Stomach (tissue), 9 donors: Measurements from ENCODE around the gene ENAH. TPM values are rescaled to one million over a fixed set of nuclear protein-coding genes. Genes with fewer than 3 reads are reported as not detected.

Experiments used
- DNase-seq, 2 donors: peaks; one replicate each; pipeline versions ENCODE4 v3.0.0 to v3.0.0-alpha.2; 2013 to 2019
- H3K27ac ChIP-seq, 5 donors: fragments of 200-600 bp in 4 of 5; sonication (generic) in 4 of 5; one replicate each; pipeline ENCODE4 v1.5.1; 2013 to 2019; ENCODE audit warnings: mild to moderate bottlenecking in 1 of 5, moderate library complexity in 1 of 5
- H3K27me3 ChIP-seq, 3 donors: fragments of 200-600 bp; sonication (generic); one replicate each; pipeline ENCODE4 v1.5.1; 2017 to 2019; ENCODE audit warnings: mixed run types in 1 of 3
- H3K36me3 ChIP-seq, 4 donors: fragments of 200-600 bp; sonication (generic); 1 replicate in 3 of 4; 2 replicates in 1 of 4; pipeline ENCODE4 v1.5.1; 2016 to 2019
- H3K4me1 ChIP-seq, 4 donors: fragments of 200-600 bp; sonication (generic); one replicate each; pipeline ENCODE4 v1.5.1; 2016 to 2019
- H3K4me3 ChIP-seq, 4 donors: fragments of 200-600 bp; sonication (generic) in 3 of 4; one replicate each; pipeline ENCODE4 v1.5.1; 2016 to 2019; ENCODE audit warnings: mild to moderate bottlenecking in 1 of 4
- H3K9me3 ChIP-seq, 4 donors: fragments of 200-600 bp; sonication (generic); one replicate each; pipeline ENCODE4 v1.5.1; 2016 to 2019
- CTCF ChIP-seq, 7 experiments: fragments of 450-650 bp in 4 of 7; fragments of 200-600 bp in 3 of 7; sonication (generic) in 3 of 7; IDR thresholded peaks; one replicate each; pipeline ENCODE4 v1.5.1; 2016 to 2019; ENCODE audit warnings: antibody characterized with exemption in 7 of 7, control low read depth in 2 of 7, mild to moderate bottlenecking in 1 of 7
- EP300 ChIP-seq: sonication (generic); formaldehyde crosslinking; IDR thresholded peaks from one replicate; pipeline ENCODE4 v1.6.1; 2017; ENCODE audit warnings: antibody characterized with exemption
- POLR2A ChIP-seq, 4 donors: fragments of 450-650 bp; IDR thresholded peaks; one replicate each; pipeline ENCODE4 v1.6.1; 2016; ENCODE audit warnings: antibody characterized with exemption in 4 of 4, control low read depth in 2 of 4, mild to moderate bottlenecking in 1 of 4, moderate library complexity in 1 of 4
- POLR2AphosphoS5 ChIP-seq, 3 donors: sonication (generic); formaldehyde crosslinking; IDR thresholded peaks; one replicate each; pipeline ENCODE4 v1.6.1; 2016; ENCODE audit warnings: antibody characterized with exemption in 3 of 3
- WGBS, 5 donors: extraction: QIAGEN DNeasy Blood & Tissue Kit in 3 of 5; methylation state at CpG; one replicate each; pipeline versions ENCODE4 v1.1.5 to v1.1.7; 2013 to 2018; 5-methylcytosine and 5-hydroxymethylcytosine counted together
- intact Hi-C: fragments of 100-400 bp; cut with DNase I; formaldehyde crosslinking; loops from one replicate; pipeline ENCODE4 v1.15.1; 2023; ENCODE audit warnings: low total_unique reads
- polyA plus RNA-seq, 3 donors: library from polyadenylated mRNA; stranded (reverse); fragments of 200-250 nt; gene quantifications; one replicate each; pipeline ENCODE4 v1.2.3, GENCODE V29; 2013
- total RNA-seq, 5 donors: library from RNA; depleted of rRNA; stranded (reverse); fragments of >200 nt; gene quantifications; one replicate each; pipeline versions ENCODE4 v1.1.0 to v1.2.3, GENCODE V29; 2014 to 2016
- donor health status: healthy with polysubstance abuse.
- donor health status: Bipolar disorder and iron deficiency.
- donor health status: healthy.

The ENAH gene
- total and polyA plus RNA-seq, 8 donors: 8.5 to 186 (median 110) TPM

- whole genome bisulfite sequencing, 5 donors: 81 to 91% (median 84%) methylated on average over 15 to 29 of the region's 29 CpGs
- DNase-seq: no peak
Observed at GRCh38 chr1:225471453-225472301, 181.2 kb downstream of the ENAH start.

GRCh38 chr1:225471109-225471452 is 181.8 kb downstream of the ENAH start:
- H3K4me1 ChIP-seq: peaks cover 5 to 30% (median 12%) of the 10 kb centered on the region in 4 donors

More at GRCh38 chr1:225471453-225472301, 181.2 kb downstream of the ENAH start:
- no peak overlapping the region for H3K27ac ChIP-seq
- TF ChIP-seq EP300 (no peak), CTCF (IDR thresholded peaks at IDR 0.05) (no peak), POLR2A (IDR thresholded peaks at IDR 0.05) (no peak), POLR2AphosphoS5 (IDR thresholded peaks at IDR 0.05) (no peak)
- peaks cover 5 to 27% (median 12%) of the 10 kb centered on the region in 4 donors for H3K4me1 ChIP-seq
- no peaks in the 10 kb centered on the region for H3K9me3 ChIP-seq
- no peak overlapping the region for H3K4me3 ChIP-seq
- H3K27me3 ChIP-seq: no peaks in the 10 kb centered on the region
- H3K36me3 ChIP-seq: no peaks in the 10 kb centered on the region
- intact Hi-C loops: loop anchor here (10.0 kb wide), 2 partner anchors 303 to 443 kb away; partner anchors contain the start of gene SRP9

GRCh38 chr1:225470211-225471108 is 182.5 kb downstream of the ENAH start:
- Histone ChIP-seq H3K4me1 (peaks cover 5 to 29% (median 11%) of the 10 kb centered on the region in 4 donors), H3K36me3 (no peaks in the 10 kb centered on the region), H3K27me3 (no peaks in the 10 kb centered on the region), H3K27ac (no peak overlapping the region), H3K4me3 (no peak overlapping the region), H3K9me3 (no peaks in the 10 kb centered on the region)
- intact Hi-C loops: loop anchor here (10.0 kb wide), 2 partner anchors 304 to 444 kb away; partner anchors contain the start of gene SRP9
- no peak for TF ChIP-seq POLR2AphosphoS5 (IDR thresholded peaks at IDR 0.05)
- no peak for TF ChIP-seq EP300
- TF ChIP-seq CTCF (IDR thresholded peaks at IDR 0.05): no peak
- TF ChIP-seq POLR2A (IDR thresholded peaks at IDR 0.05): no peak
- no peak for DNase-seq
- WGBS, 5 donors: 80 to 86% (median 85%) methylated on average over 25 of the region's 25 CpGs

More at GRCh38 chr1:225471109-225471452, 181.8 kb downstream of the ENAH start:
- Histone ChIP-seq H3K4me3 (no peak overlapping the region), H3K9me3 (no peaks in the 10 kb centered on the region), H3K36me3 (no peaks in the 10 kb centered on the region), H3K27ac (no peak overlapping the region), H3K27me3 (no peaks in the 10 kb centered on the region)
- no peak for DNase-seq
- 73 to 86% (median 75%) methylated on average over 8 of the region's 8 CpGs for WGBS, 5 donors
- TF ChIP-seq EP300: no peak
- no peak for TF ChIP-seq POLR2A (IDR thresholded peaks at IDR 0.05)
- TF ChIP-seq POLR2AphosphoS5 (IDR thresholded peaks at IDR 0.05): no peak
- intact Hi-C loops: loop anchor here (10.0 kb wide), 2 partner anchors 304 to 444 kb away; partner anchors contain the start of gene SRP9

GRCh38 chr1:225469051-225469450 is 183.9 kb downstream of the ENAH start:
- Histone ChIP-seq H3K9me3 (no peaks in the 10 kb centered on the region), H3K27me3 (no peaks in the 10 kb centered on the region), H3K36me3 (no peaks in the 10 kb centered on the region), H3K27ac (no peak overlapping the region), H3K4me3 (no peak overlapping the region), H3K4me1 (peaks cover 0 to 18% (median 0%) of the 10 kb centered on the region in 4 donors)
- no peak for TF ChIP-seq CTCF (IDR thresholded peaks at IDR 0.05)
- TF ChIP-seq POLR2A (IDR thresholded peaks at IDR 0.05): no peak
- no peak for TF ChIP-seq EP300
- TF ChIP-seq POLR2AphosphoS5 (IDR thresholded peaks at IDR 0.05): no peak
- WGBS, 5 donors: 86 to 95% (median 91%) methylated on average over 5 of the region's 5 CpGs
- intact Hi-C loops: no loop called here
- no peak for DNase-seq
